H7 (cell line): Measurements from ENCODE around the gene ZNF775. TPM values are rescaled to one million over a fixed set of nuclear protein-coding genes. Genes with fewer than 3 reads are reported as not detected.

ENCODE experiments used
- DNase-seq: peaks from one replicate; pipeline ENCODE4 v3.0.0; 2012
- H3K27me3 ChIP-seq: 2 replicates; pipeline ENCODE4 v1.6.0; 2011; ENCODE audit warnings: mild to moderate bottlenecking, low read length; ENCODE audit not compliant: control insufficient read depth, insufficient read depth
- H3K36me3 ChIP-seq: replicated peaks from 2 replicates; pipeline ENCODE4 v1.5.1; 2011; ENCODE audit warnings: low read length; ENCODE audit not compliant: control insufficient read depth, insufficient read depth
- H3K4me3 ChIP-seq: 2 replicates; pipeline ENCODE4 v1.5.1; 2011; ENCODE audit warnings: low read depth, mild to moderate bottlenecking, control low read depth, low read length, moderate library complexity; ENCODE audit not compliant: insufficient read depth
- total RNA-seq: library from RNA; depleted of rRNA; stranded (reverse); fragments of >200 nt; shearing (Covaris generic); gene quantifications from 2 replicates; pipeline ENCODE4 v1.2.3, GENCODE V29; 2014

ZNF775 gene
- total RNA-seq, 1 experiment from 2014 or later: 44.2 TPM

DNA sequence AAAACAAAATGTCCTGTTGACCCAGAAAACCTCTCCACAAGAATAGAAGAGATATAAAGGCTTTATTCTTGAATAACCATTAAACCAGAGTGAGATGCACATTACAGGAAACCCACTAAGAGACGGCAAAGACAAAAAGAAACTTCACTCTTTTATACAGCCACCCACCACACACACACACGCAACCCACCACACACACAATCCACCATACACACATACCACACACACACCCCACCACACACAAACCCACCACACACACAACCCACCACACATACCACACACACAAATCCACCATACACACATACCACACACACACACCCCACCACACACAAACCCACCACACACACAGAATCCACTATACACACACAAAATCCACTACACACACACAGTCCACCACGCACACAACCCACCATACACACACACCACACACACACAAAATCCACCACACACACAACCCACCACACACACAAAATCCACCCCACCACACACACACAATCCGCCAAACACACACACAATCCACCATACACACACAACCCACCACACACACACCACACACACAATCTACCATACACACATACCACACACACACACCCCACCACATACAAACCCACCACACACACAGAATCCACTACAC, 20.0 kb upstream of the ZNF775 start:
- Histone ChIP-seq H3K4me3 (no peak overlapping the region), H3K36me3 (no peaks in the 10 kb centered on the region), H3K27me3 (no peaks in the 10 kb centered on the region)
- no peak for DNase-seq

- DNase-seq: no peak
These were observed 19.3 kb upstream of the ZNF775 start for GRCh38 chr7:150359622-150360362.

GRCh38 chr7:150360363-150361058, 18.6 kb upstream of the ZNF775 start:
- H3K4me3 ChIP-seq: no peak overlapping the region
- no peak for DNase-seq
- H3K36me3 ChIP-seq: no peaks in the 10 kb centered on the region
- H3K27me3 ChIP-seq: no peaks in the 10 kb centered on the region

More at GRCh38 chr7:150359622-150360362, 19.3 kb upstream of the ZNF775 start:
- Histone ChIP-seq H3K4me3 (no peak overlapping the region), H3K36me3 (no peaks in the 10 kb centered on the region), H3K27me3 (no peaks in the 10 kb centered on the region)

DNA sequence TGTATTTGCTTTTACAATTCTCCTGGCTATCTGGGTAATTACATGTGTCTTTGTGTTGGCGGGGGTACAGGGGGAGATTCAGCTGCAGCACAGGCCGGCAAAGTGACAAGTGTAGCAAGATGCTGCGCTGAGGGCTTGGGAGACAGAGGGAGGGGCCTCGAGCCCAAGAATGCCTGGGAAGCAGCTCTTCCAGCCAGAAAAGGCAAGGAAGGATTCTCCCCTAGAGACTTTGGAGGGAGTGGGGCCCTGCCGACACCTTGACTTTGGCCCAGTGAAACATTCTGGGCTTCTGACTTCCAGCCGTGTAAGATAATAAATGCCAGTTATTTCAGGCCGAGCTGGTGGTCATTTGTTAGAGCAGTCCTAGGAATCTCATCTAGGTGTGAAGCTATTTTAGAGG, 17.7 kb upstream of the ZNF775 start:
- Histone ChIP-seq H3K27me3 (no peaks in the 10 kb centered on the region), H3K4me3 (no peak overlapping the region), H3K36me3 (no peaks in the 10 kb centered on the region)
- DNase-seq: peak; percentile 61

DNA sequence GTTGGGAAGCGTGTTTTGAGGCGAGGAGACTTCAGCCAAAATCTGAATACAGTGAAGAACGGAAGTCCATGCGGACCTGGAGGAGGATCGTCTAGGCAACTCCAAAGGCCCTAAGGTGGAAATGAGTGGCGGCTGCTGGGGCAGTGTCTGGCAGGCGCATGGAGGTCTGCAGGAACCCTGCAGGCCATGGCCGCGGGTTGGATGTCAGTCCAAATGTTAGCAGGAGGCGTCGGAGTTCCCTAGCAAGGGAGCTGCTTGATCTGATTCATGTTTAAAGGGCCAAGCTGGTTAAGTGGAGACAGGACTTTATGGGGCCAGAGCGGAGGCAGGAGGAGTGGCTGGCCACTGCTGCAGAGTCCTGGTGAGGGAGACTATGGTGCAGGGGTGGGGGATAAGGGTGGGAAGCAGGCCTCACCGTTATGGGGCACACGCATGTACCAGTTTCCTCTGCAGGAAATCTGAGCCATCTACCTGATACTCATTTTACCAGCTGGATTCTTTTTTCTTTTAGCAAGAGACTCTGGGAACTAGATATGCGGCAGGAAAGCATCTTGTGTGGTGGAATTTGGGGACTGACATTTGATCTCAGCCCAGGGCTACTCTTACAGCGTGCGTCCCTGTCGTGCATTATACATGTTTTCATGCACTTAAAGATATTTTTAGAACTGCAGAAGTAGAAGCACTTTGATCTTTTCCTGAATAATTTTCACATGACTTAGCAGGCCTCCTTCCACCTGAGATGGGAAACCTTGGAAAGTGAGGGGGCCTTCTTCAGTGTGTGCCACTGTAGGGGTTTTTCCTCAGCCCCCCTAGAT, 17.1 kb upstream of the ZNF775 start:
- H3K4me3 ChIP-seq: no peak overlapping the region
- no peaks in the 10 kb centered on the region for H3K36me3 ChIP-seq
- peak; percentile 24 for DNase-seq
- H3K27me3 ChIP-seq: no peaks in the 10 kb centered on the region

GRCh38 chr7:150363370-150363769, 15.8 kb upstream of the ZNF775 start:
- no peak for DNase-seq
- Histone ChIP-seq H3K27me3 (no peaks in the 10 kb centered on the region), H3K4me3 (no peak overlapping the region), H3K36me3 (no peaks in the 10 kb centered on the region)

DNA sequence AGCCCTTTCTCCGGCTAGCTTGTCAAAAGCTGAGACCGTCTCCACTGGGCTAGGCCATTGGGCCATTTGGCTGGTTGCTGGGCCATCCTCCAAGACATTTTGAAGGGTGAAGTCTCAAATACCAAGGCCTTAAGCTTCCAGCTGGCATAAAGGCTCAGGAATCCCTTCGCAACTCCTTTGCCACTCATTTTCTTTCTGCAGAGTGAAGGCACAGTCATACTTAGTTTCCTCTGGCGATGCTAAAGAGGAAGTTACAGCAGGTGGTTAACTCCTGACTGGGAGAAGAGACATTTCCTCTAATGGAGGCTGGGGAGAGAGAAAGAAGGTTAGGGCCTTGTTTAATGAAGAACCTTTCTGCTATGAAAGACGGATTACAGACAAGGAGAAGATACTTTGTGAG, 15.3 kb upstream of the ZNF775 start:
- Histone ChIP-seq H3K36me3 (no peaks in the 10 kb centered on the region), H3K27me3 (no peaks in the 10 kb centered on the region), H3K4me3 (no peak overlapping the region)
- no peak for DNase-seq

DNA sequence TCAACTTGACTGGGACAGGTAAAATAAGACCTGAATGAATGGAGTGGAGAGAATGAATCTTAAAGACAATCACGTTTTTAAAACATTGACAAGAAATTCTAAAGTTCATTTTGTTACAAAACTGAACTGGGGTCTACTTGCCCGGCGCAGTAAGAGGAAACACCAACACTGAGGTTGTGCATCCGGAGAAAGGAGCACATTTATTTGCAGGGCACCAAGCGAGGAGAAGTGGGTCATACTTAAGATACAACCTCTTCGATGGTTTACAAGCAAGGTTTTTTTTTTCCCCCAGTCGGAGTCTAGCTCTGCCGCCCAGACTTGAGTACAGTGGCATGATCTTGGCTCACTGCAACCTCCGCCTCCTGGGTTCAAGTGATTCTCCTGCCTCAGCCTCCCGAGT, 13.9 kb upstream of the ZNF775 start:
- Histone ChIP-seq H3K4me3 (no peak overlapping the region), H3K27me3 (no peaks in the 10 kb centered on the region), H3K36me3 (peaks cover 1% of the 10 kb centered on the region)
- no peak for DNase-seq

DNA sequence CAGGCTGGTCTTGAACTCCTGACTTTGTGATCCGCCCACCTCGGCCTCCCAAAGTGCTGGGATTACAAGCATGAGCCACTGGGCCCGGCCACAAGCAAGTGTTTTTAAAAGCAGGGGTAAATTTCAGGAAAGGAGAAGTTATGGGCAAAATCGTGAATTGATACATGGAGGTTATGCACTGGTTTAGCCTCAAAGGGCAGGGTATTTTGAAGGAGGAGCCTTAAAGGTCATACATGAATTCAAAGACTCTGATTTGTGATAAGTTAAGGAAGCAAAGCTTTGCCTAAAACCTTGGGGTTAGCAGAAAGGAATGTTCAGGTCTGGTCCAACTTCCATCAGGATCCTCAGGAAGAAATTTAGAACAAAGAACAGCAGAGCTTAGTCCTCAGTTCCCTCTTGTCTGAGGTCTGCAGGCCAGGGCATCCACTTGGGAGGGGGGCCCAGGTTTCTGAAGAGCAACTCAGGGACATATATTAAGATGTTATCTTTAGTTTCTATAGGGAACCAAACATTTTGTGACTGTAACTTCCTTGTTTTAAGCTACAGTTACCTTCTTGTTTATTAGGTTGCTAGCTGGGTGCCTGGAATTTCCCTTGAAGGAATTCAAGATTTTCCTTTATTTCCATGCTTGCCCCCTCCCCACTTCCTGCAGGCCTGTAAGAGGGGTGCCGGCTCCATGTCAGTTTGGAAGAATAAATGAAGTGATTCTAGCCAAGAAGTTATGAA, 13.3 kb upstream of the ZNF775 start:
- peaks cover 7% of the 10 kb centered on the region for H3K36me3 ChIP-seq
- peak; percentile 34 for DNase-seq
- H3K4me3 ChIP-seq: no peak overlapping the region
- no peaks in the 10 kb centered on the region for H3K27me3 ChIP-seq

DNA sequence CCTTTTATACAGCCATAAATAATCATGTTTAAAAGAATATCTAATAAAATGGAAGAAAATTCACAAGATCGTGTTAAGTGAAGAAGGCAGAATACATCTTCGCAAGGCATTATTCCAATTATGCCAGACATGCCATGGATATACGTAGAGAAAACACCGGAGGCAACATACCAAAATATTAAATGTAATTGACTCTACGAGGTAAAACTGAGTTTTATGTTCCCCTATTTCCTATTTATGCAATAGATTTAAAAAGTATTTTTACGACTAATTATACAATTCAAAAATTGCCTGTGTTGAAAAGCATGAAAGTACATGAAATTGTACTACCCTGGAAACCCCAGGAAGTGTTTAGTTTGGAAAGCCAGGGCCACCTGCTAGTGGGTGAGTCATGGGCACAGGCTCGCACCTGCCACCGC, 11.4 kb upstream of the ZNF775 start:
- no peak for DNase-seq

DNA sequence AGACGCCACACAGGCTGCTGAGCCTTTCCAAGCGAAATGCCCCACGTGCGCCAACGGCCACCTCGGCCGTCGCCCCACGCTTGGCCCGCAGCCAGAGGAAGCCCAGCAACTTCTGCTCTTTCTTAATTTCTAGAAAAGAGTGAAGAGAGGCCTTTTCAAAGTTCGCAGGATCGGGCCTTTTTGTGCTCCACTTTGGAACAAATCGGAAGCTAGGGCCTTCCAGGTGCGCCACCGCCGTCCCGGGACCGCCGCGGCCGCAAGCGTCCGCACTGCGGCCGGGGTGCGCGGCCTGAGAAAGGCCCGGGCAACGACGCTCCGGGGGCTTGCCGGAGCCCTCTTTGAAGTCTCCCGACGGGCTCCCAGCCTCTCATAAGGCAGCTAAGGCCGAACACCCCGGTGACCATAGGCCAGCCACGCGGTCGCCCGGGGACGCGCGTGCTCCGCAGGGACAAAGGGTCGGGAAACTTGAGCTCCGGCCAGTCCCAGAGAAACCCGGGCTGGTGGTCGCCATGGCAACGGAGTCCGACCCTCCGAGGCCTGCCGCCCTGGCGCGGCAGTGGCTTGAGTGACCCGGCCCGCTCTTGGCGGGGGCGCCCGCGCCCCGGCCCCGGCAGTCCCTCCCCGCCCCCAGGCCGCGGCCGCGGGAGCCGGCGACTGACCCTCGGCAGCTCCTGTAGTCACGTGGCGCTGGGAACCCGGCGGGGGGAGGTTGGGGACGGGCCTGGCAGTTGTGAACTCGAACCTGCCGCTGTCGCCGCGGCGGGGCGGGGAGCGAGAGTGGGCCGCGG, 10.8 kb upstream of the ZNF775 start, which contains the start of gene REPIN1:
Gene REPIN1 (plus strand): TSS at position 727 of the 788 bp plus-strand sequence. CDS start 890 bp downstream, outside the sequence.
- Histone ChIP-seq H3K36me3 (peaks cover 12% of the 10 kb centered on the region), H3K27me3 (no peaks in the 10 kb centered on the region), H3K4me3 (peak within 1 kb of the TSS; percentile 94)
- DNase-seq: peak; percentile 94

More for the DNA sequence above, 11.4 kb upstream of the ZNF775 start:
- peaks cover 9% of the 10 kb centered on the region for H3K36me3 ChIP-seq
- no peaks in the 10 kb centered on the region for H3K27me3 ChIP-seq
- peak overlapping the region; percentile 94 for H3K4me3 ChIP-seq

DNA sequence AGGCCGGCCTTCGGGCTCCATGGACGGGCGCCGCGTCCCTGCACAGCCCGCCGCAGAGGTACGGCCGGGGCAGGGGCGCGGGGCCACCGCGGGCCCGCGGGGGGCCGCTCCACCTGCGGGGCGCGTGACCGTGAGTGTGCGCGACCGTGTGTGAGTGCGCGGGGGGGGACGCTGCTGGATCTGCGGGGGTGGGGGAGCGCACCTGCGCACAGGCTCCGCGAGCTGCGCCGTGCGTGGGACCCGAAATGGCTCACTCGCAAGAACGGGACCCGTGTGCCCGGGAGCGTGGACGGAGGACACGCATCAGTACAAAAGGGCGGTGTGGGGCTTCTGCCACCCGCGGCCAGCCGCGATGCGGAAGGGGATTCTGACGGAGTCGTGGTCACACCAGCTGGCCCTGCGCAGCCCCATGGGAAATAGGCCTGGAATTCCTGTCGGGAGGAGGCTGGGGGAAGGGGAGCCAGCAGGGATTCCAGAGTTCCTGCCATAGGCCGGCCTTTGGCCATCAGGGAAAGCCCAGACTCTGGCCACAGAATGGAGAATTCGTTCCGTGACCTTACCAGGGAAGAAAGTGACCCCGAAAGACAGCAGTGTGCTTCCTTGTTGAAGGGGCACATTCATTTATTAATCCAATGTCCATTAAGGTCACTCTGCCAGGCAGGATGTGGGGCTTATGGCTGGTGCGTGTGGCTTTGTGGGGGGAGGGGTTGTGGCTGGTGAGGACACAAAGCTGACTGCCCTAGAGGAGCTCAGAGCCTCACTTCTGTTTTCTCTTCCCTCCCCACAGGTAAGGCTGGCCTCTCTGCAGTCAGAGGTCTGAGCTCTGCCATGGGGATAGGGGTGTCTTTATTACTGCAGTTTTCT, 10.0 kb upstream of the ZNF775 start:
- peak; percentile 93 for DNase-seq
- peak overlapping the region; percentile 94 for H3K4me3 ChIP-seq

More for the DNA sequence above, 10.0 kb upstream of the ZNF775 start:
- Histone ChIP-seq H3K36me3 (peaks cover 12% of the 10 kb centered on the region), H3K27me3 (no peaks in the 10 kb centered on the region)
